NCI-H82 (cell line): Measurements from ENCODE around the gene FXYD6.
"Not testable (repeated sequence)": the region's sequence is repeated elsewhere in the genome, so short reads cannot be mapped to it uniquely, and the experiment has no call there.

Experiments
- DNase-seq: peaks from one replicate; lab custom pipeline; 2025; lab: John Stamatoyannopoulos, UW

Gene FXYD6

GRCh38 chr11:117869604-117870003, 6.9 kb downstream of the FXYD6 start:
- DNase-seq, result no peak

- DNase-seq, result no peak
Measured at GRCh38 chr11:117868815-117869561, 7.5 kb downstream of the FXYD6 start.

GRCh38 chr11:117868088-117868487, 8.4 kb downstream of the FXYD6 start:
- no peak for DNase-seq

- no peak for DNase-seq
Measured at GRCh38 chr11:117866526-117866925, 9.9 kb downstream of the FXYD6 start.

- not testable (repeated sequence) for DNase-seq
Measured at GRCh38 chr11:117865546-117865945, 10.9 kb downstream of the FXYD6 start.

- DNase-seq, result no peak
Measured at GRCh38 chr11:117863383-117863782, 13.1 kb downstream of the FXYD6 start.

GRCh38 chr11:117862753-117863152, 13.7 kb downstream of the FXYD6 start:
- no peak for DNase-seq

GRCh38 chr11:117862019-117862725, 14.3 kb downstream of the FXYD6 start:
- no peak for DNase-seq

- DNase-seq, result peak; percentile 69
Measured at GRCh38 chr11:117861151-117862018, 15.1 kb downstream of the FXYD6 start.

GRCh38 chr11:117860139-117860538, 16.3 kb downstream of the FXYD6 start:
- no peak for DNase-seq

- no peak for DNase-seq
Measured at GRCh38 chr11:117859488-117860112, 16.9 kb downstream of the FXYD6 start.

- no peak for DNase-seq
Measured at GRCh38 chr11:117859061-117859460, 17.4 kb downstream of the FXYD6 start.

- DNase-seq, result no peak
Measured at GRCh38 chr11:117857734-117858414, 18.6 kb downstream of the FXYD6 start.

GRCh38 chr11:117855912-117856651, 20.4 kb downstream of the FXYD6 start:
- DNase-seq, result no peak

- DNase-seq, result no peak
Measured at GRCh38 chr11:117855186-117855845, 21.1 kb downstream of the FXYD6 start.

GRCh38 chr11:117852309-117852708, 24.1 kb downstream of the FXYD6 start:
- DNase-seq, result no peak

GRCh38 chr11:117851852-117852251, 24.6 kb downstream of the FXYD6 start:
- no peak for DNase-seq

GRCh38 chr11:117851106-117851505, 25.4 kb downstream of the FXYD6 start:
- no peak for DNase-seq

GRCh38 chr11:117849781-117850414, 26.6 kb downstream of the FXYD6 start:
- no peak for DNase-seq
